Karpas-422 (cell line): ENCODE results near the gene INSR. TPM values are rescaled to one million over a fixed set of nuclear protein-coding genes. Genes with fewer than 3 reads are reported as not detected.
"Not testable (repeated sequence)": the region's sequence is repeated elsewhere in the genome, so short reads cannot be mapped to it uniquely, and the experiment has no call there.

Experiments
- DNase-seq: peaks from one replicate; pipeline ENCODE4 v3.0.0-alpha.2; 2015
- H2AFZ ChIP-seq: fragments of 200-600 bp; sonication (generic); 2 replicates; pipeline ENCODE4 v1.6.1; 2014; ENCODE audit warnings: antibody characterized with exemption, low read length, mixed read lengths
- H3K27ac ChIP-seq: fragments of 200-600 bp; sonication (generic); 2 replicates; pipeline ENCODE4 v1.5.1; 2014; ENCODE audit warnings: mild to moderate bottlenecking, low read length, moderate library complexity
- H3K27me3 ChIP-seq: fragments of 200-600 bp; sonication (generic); 2 replicates; pipeline ENCODE4 v1.6.1; 2014; ENCODE audit warnings: low read length, mixed read lengths
- H3K36me3 ChIP-seq: fragments of 200-600 bp; sonication (generic); 2 replicates; pipeline ENCODE4 v1.6.1; 2014; ENCODE audit warnings: low read length, mixed read lengths; ENCODE audit not compliant: insufficient read depth
- H3K4me1 ChIP-seq: fragments of 200-600 bp; sonication (generic); 2 replicates; pipeline ENCODE4 v1.6.1; 2014; ENCODE audit warnings: mild to moderate bottlenecking, low read length, mixed read lengths
- H3K4me2 ChIP-seq: fragments of 200-600 bp; sonication (generic); 2 replicates; pipeline ENCODE4 v1.6.1; 2014; ENCODE audit warnings: low read length, low read depth, mild to moderate bottlenecking; ENCODE audit not compliant: poor library complexity, severe bottlenecking
- H3K4me3 ChIP-seq: fragments of 200-600 bp; sonication (generic); 2 replicates; pipeline ENCODE4 v1.5.1; 2014; ENCODE audit warnings: mild to moderate bottlenecking, antibody characterized with exemption, low read length, mixed read lengths
- H3K79me2 ChIP-seq: fragments of 200-600 bp; sonication (generic); 2 replicates; pipeline ENCODE4 v1.6.1; 2014; ENCODE audit warnings: mild to moderate bottlenecking, low read length, mixed read lengths
- H3K9ac ChIP-seq: fragments of 200-600 bp; sonication (generic); 2 replicates; pipeline ENCODE4 v1.6.0; 2014; ENCODE audit warnings: low read length
- H3K9me2 ChIP-seq: fragments of 200-600 bp; sonication (generic), shearing (Covaris generic); replicated peaks from 2 replicates; pipeline ENCODE4 v1.6.0; 2014; ENCODE audit warnings: mild to moderate bottlenecking, low read length, moderate library complexity; ENCODE audit not compliant: insufficient read depth
- H3K9me3 ChIP-seq: fragments of 300-700, 200-600 bp; sonication (generic); 2 replicates; pipeline ENCODE4 v1.6.1; 2014; ENCODE audit warnings: low read length, mixed read lengths
- H4K20me1 ChIP-seq: fragments of 200-600 bp; sonication (generic); 2 replicates; pipeline ENCODE4 v1.6.1; 2014; ENCODE audit warnings: mild to moderate bottlenecking, antibody characterized with exemption, low read length, low read depth; ENCODE audit not compliant: insufficient read depth
- total RNA-seq: library from RNA; depleted of rRNA; stranded (reverse); fragments of >200 nt; shearing (Covaris generic); gene quantifications from 2 replicates; pipeline ENCODE4 v1.2.3, GENCODE V29; 2014; ENCODE audit warnings: low replicate concordance

The INSR gene
- total RNA-seq, 1 experiment from 2014 or later = not detected

GRCh38 chr19:7149956-7150705 is 144.1 kb downstream of the INSR start:
- Histone ChIP-seq H3K4me2 (no peak overlapping the region), H4K20me1 (no peaks in the 10 kb centered on the region), H3K4me3 (no peak overlapping the region), H3K79me2 (no peaks in the 10 kb centered on the region), H3K4me1 (no peaks in the 10 kb centered on the region), H3K9me2 (no peaks in the 10 kb centered on the region), H3K27ac (no peak overlapping the region), H3K36me3 (no peaks in the 10 kb centered on the region), H3K27me3 (no peaks in the 10 kb centered on the region), H2AFZ (no peak overlapping the region), H3K9ac (no peak overlapping the region), H3K9me3 (peaks cover 5% of the 10 kb centered on the region; the same call in 1 of the 2 replicates)
- no peak for DNase-seq

- H3K9ac ChIP-seq, H2AFZ ChIP-seq, H3K27me3 ChIP-seq, H3K4me1 ChIP-seq, H3K4me3 ChIP-seq, H3K9me2 ChIP-seq, DNase-seq, H3K79me2 ChIP-seq, H3K4me2 ChIP-seq, H3K27ac ChIP-seq, H4K20me1 ChIP-seq, H3K9me3 ChIP-seq, H3K36me3 ChIP-seq: not testable (repeated sequence)
Measured at GRCh38 chr19:7147119-7147675, 147.0 kb downstream of the INSR start.

GRCh38 chr19:7146086-7146485 is 148.1 kb downstream of the INSR start:
- H3K27ac ChIP-seq, H3K9ac ChIP-seq, H4K20me1 ChIP-seq, H3K4me3 ChIP-seq, H3K4me1 ChIP-seq, H3K79me2 ChIP-seq, H3K4me2 ChIP-seq, H3K36me3 ChIP-seq, H2AFZ ChIP-seq, H3K9me2 ChIP-seq, H3K9me3 ChIP-seq, H3K27me3 ChIP-seq, DNase-seq: not testable (repeated sequence)

GRCh38 chr19:7145494-7145893 is 148.7 kb downstream of the INSR start:
- no peaks in the 10 kb centered on the region for H3K9me2 ChIP-seq
- no peaks in the 10 kb centered on the region for H3K27me3 ChIP-seq
- H3K9me3 ChIP-seq = peaks cover 5% of the 10 kb centered on the region; the same call in 1 of the 2 replicates
- H3K4me2 ChIP-seq = no peak overlapping the region
- no peak overlapping the region for H3K4me3 ChIP-seq
- H3K79me2 ChIP-seq = no peaks in the 10 kb centered on the region
- H2AFZ ChIP-seq = no peak overlapping the region
- H3K9ac ChIP-seq = no peak overlapping the region
- no peaks in the 10 kb centered on the region for H3K4me1 ChIP-seq
- H3K27ac ChIP-seq = no peak overlapping the region
- no peak for DNase-seq
- H3K36me3 ChIP-seq = no peaks in the 10 kb centered on the region
- no peaks in the 10 kb centered on the region for H4K20me1 ChIP-seq

GRCh38 chr19:7142771-7143170 is 151.4 kb downstream of the INSR start:
- no peaks in the 10 kb centered on the region for H3K36me3 ChIP-seq
- H3K9me3 ChIP-seq = peaks cover 5% of the 10 kb centered on the region; the same call in 1 of the 2 replicates
- H3K27me3 ChIP-seq = no peaks in the 10 kb centered on the region
- no peak for DNase-seq
- H3K27ac ChIP-seq = no peak overlapping the region
- H3K4me3 ChIP-seq = no peak overlapping the region
- no peaks in the 10 kb centered on the region for H3K79me2 ChIP-seq
- H3K9me2 ChIP-seq = no peaks in the 10 kb centered on the region
- H3K4me1 ChIP-seq = no peaks in the 10 kb centered on the region
- H3K9ac ChIP-seq = no peak overlapping the region
- no peak overlapping the region for H2AFZ ChIP-seq
- no peak overlapping the region for H3K4me2 ChIP-seq
- no peaks in the 10 kb centered on the region for H4K20me1 ChIP-seq

GRCh38 chr19:7140137-7140536 is 154.1 kb downstream of the INSR start:
- H3K79me2 ChIP-seq = no peaks in the 10 kb centered on the region
- no peaks in the 10 kb centered on the region for H3K27me3 ChIP-seq
- no peak for DNase-seq
- H3K4me1 ChIP-seq = no peaks in the 10 kb centered on the region
- H3K9me3 ChIP-seq = no peaks in the 10 kb centered on the region
- no peaks in the 10 kb centered on the region for H3K36me3 ChIP-seq
- H4K20me1 ChIP-seq = no peaks in the 10 kb centered on the region
- no peaks in the 10 kb centered on the region for H3K9me2 ChIP-seq
- H3K4me3 ChIP-seq = no peak overlapping the region
- H3K27ac ChIP-seq = no peak overlapping the region
- H3K4me2 ChIP-seq = no peak overlapping the region
- no peak overlapping the region for H2AFZ ChIP-seq
- no peak overlapping the region for H3K9ac ChIP-seq

GRCh38 chr19:7139095-7139494 is 155.1 kb downstream of the INSR start:
- no peak overlapping the region for H3K4me2 ChIP-seq
- no peak overlapping the region for H3K4me3 ChIP-seq
- H3K9me3 ChIP-seq = no peaks in the 10 kb centered on the region
- H3K27me3 ChIP-seq = no peaks in the 10 kb centered on the region
- no peaks in the 10 kb centered on the region for H3K9me2 ChIP-seq
- no peaks in the 10 kb centered on the region for H3K4me1 ChIP-seq
- no peaks in the 10 kb centered on the region for H4K20me1 ChIP-seq
- H2AFZ ChIP-seq = no peak overlapping the region
- no peak overlapping the region for H3K9ac ChIP-seq
- H3K79me2 ChIP-seq = no peaks in the 10 kb centered on the region
- no peaks in the 10 kb centered on the region for H3K36me3 ChIP-seq
- no peak overlapping the region for H3K27ac ChIP-seq
- no peak for DNase-seq

GRCh38 chr19:7138402-7138801 is 155.8 kb downstream of the INSR start:
- no peak overlapping the region for H3K9ac ChIP-seq
- H3K9me3 ChIP-seq = no peaks in the 10 kb centered on the region
- no peak overlapping the region for H3K4me3 ChIP-seq
- no peaks in the 10 kb centered on the region for H3K27me3 ChIP-seq
- H3K4me1 ChIP-seq = no peaks in the 10 kb centered on the region
- no peak overlapping the region for H2AFZ ChIP-seq
- no peaks in the 10 kb centered on the region for H3K79me2 ChIP-seq
- H3K27ac ChIP-seq = no peak overlapping the region
- H3K36me3 ChIP-seq = no peaks in the 10 kb centered on the region
- no peaks in the 10 kb centered on the region for H3K9me2 ChIP-seq
- no peak overlapping the region for H3K4me2 ChIP-seq
- no peaks in the 10 kb centered on the region for H4K20me1 ChIP-seq
- DNase-seq = no peak
